ENCODE results near the gene CCDC47. TPM values are rescaled to one million over a fixed set of nuclear protein-coding genes. Genes with fewer than 3 reads are reported as not detected.

The CCDC47 gene
- total RNA-seq, 1 experiment from 2014 or later, result 104 TPM

- peak; percentile 73 for DNase-seq (ENCODE audit: low spot score)
- intact Hi-C loops (cut with micrococcal nuclease; ENCODE audit: unreplicated experiment), result no loop called here
- Histone ChIP-seq H3K27me3 (replicated peaks; ENCODE audit: insufficient read depth, low read depth, low read length, poor library complexity) (no peaks in the 10 kb centered on the region), H3K27ac (ENCODE audit: low read depth, low read length, poor library complexity, severe bottlenecking) (peak within 1 kb of the TSS; percentile 99), H3K36me3 (ENCODE audit: insufficient read depth, low read length, poor library complexity, severe bottlenecking) (peaks cover 31% of the 10 kb centered on the region), H3K4me1 (ENCODE audit: insufficient read depth, low read length, poor library complexity, severe bottlenecking) (peaks cover 10% of the 10 kb centered on the region), H3K4me3 (ENCODE audit: low read depth, low read length, poor library complexity, severe bottlenecking) (peak within 1 kb of the TSS; percentile 70), H3K9me3 (ENCODE audit: low read depth, low read length, poor library complexity, severe bottlenecking) (no peaks in the 10 kb centered on the region)
- ChIA-PET POLR2A (ENCODE audit: low non-redundant PET) (interaction anchor here (0.6 to 0.9 kb wide), 2 partner anchors 16 to 32 kb away, joined by 3 to 15 read pairs; no protein-coding TSS in a partner anchor), CTCF (interaction anchor here (0.6 to 0.7 kb wide), 2 partner anchors 53 to 59 kb away, joined by 3 read pairs; no protein-coding TSS in a partner anchor)
- TF ChIP-seq CTCF (conservative IDR thresholded peaks at IDR 0.05; ENCODE audit: low read depth, low read length), result peak; percentile 30; the same call in 1 of the 2 replicates
- TF ChIP-seq EZH2 (IDR thresholded peaks at IDR 0.05; ENCODE audit: borderline replicate concordance, low read depth, low read length, poor library complexity, severe bottlenecking), result no peak
- BruUV-seq (replicated peaks), result no TSS peak
Measured at GRCh38 chr17:63774141-63774968, 958 bp upstream of the CCDC47 start, which contains the start of gene DDX42. DDX42 (plus strand) TSS chr17:63774170; CDS start chr17:63787050, 12,880 bp downstream.

GRCh38 chr17:63772801-63773271 is 561 bp downstream of the CCDC47 start:
- intact Hi-C loops (cut with micrococcal nuclease; ENCODE audit: unreplicated experiment), result loop anchor here (1.0 kb wide), 1 partner anchor 54 kb away; the partner anchor contains the start of genes FTSJ3 and PSMC5
- Histone ChIP-seq H3K4me3 (ENCODE audit: low read depth, low read length, poor library complexity, severe bottlenecking) (peak overlapping the region; percentile 70), H3K4me1 (ENCODE audit: insufficient read depth, low read length, poor library complexity, severe bottlenecking) (peaks cover 10% of the 10 kb centered on the region), H3K27ac (ENCODE audit: low read depth, low read length, poor library complexity, severe bottlenecking) (peak overlapping the region; percentile 99), H3K9me3 (ENCODE audit: low read depth, low read length, poor library complexity, severe bottlenecking) (no peaks in the 10 kb centered on the region), H3K27me3 (replicated peaks; ENCODE audit: insufficient read depth, low read depth, low read length, poor library complexity) (no peaks in the 10 kb centered on the region), H3K36me3 (ENCODE audit: insufficient read depth, low read length, poor library complexity, severe bottlenecking) (peaks cover 21% of the 10 kb centered on the region)
- peak; percentile 22 for DNase-seq (ENCODE audit: low spot score)
- ChIA-PET POLR2A (ENCODE audit: low non-redundant PET) (no interaction called here), CTCF (no interaction called here)
- TF ChIP-seq CTCF (conservative IDR thresholded peaks at IDR 0.05; ENCODE audit: low read depth, low read length), result no peak
- no peak for TF ChIP-seq EZH2 (IDR thresholded peaks at IDR 0.05; ENCODE audit: borderline replicate concordance, low read depth, low read length, poor library complexity, severe bottlenecking)
- BruUV-seq (replicated peaks), result TSS peak; percentile 73

- Histone ChIP-seq H3K4me1 (ENCODE audit: insufficient read depth, low read length, poor library complexity, severe bottlenecking) (no peaks in the 10 kb centered on the region), H3K36me3 (ENCODE audit: insufficient read depth, low read length, poor library complexity, severe bottlenecking) (peaks cover 23% of the 10 kb centered on the region), H3K27ac (ENCODE audit: low read depth, low read length, poor library complexity, severe bottlenecking) (no peak overlapping the region), H3K4me3 (ENCODE audit: low read depth, low read length, poor library complexity, severe bottlenecking) (no peak overlapping the region), H3K27me3 (replicated peaks; ENCODE audit: insufficient read depth, low read depth, low read length, poor library complexity) (no peaks in the 10 kb centered on the region), H3K9me3 (ENCODE audit: low read depth, low read length, poor library complexity, severe bottlenecking) (no peaks in the 10 kb centered on the region)
- TF ChIP-seq CTCF (conservative IDR thresholded peaks at IDR 0.05; ENCODE audit: low read depth, low read length) (no peak), EZH2 (IDR thresholded peaks at IDR 0.05; ENCODE audit: borderline replicate concordance, low read depth, low read length, poor library complexity, severe bottlenecking) (no peak)
- CTCF ChIA-PET, result no interaction called here
- DNase-seq (ENCODE audit: low spot score), result no peak
- no TSS peak for BruUV-seq (replicated peaks)
- POLR2A ChIA-PET (ENCODE audit: low non-redundant PET), result no interaction called here
- intact Hi-C loops (cut with micrococcal nuclease; ENCODE audit: unreplicated experiment), result no loop called here
Measured at GRCh38 chr17:63768433-63768832, 5.0 kb downstream of the CCDC47 start.

Measured in A673 (cell line).